ENCODE measurements around the gene GRN.
"Not testable (repeated sequence)": the region's sequence is repeated elsewhere in the genome, so short reads cannot be mapped to it uniquely, and the experiment has no call there.

The GRN gene

GRCh38 chr17:44322236-44322895 lies 22.7 kb upstream of the GRN start:
- no peak for DNase-seq

- DNase-seq = no peak
Measured at GRCh38 chr17:44323359-44324091, 21.6 kb upstream of the GRN start.

- peak; percentile 74 for DNase-seq
Measured at GRCh38 chr17:44324092-44324570, 21.0 kb upstream of the GRN start.

- peak; percentile 99 for DNase-seq
Measured at GRCh38 chr17:44324571-44325275, 20.4 kb upstream of the GRN start, which contains the start of gene SLC25A39. SLC25A39 (minus strand) TSS chr17:44324823; CDS start chr17:44323562, 1,261 bp downstream.

GRCh38 chr17:44326861-44327444 lies 18.1 kb upstream of the GRN start:
- DNase-seq = peak; percentile 94

GRCh38 chr17:44327715-44328449 lies 17.2 kb upstream of the GRN start:
- no peak for DNase-seq

- DNase-seq = not testable (repeated sequence)
Measured at GRCh38 chr17:44329516-44329915, 15.6 kb upstream of the GRN start.

GRCh38 chr17:44330263-44330662 lies 14.8 kb upstream of the GRN start:
- not testable (repeated sequence) for DNase-seq

GRCh38 chr17:44331249-44331760 lies 13.8 kb upstream of the GRN start:
- peak; percentile 83 for DNase-seq

GRCh38 chr17:44333371-44333770 lies 11.7 kb upstream of the GRN start:
- no peak for DNase-seq

- no peak for DNase-seq
Measured at GRCh38 chr17:44334315-44334714, 10.8 kb upstream of the GRN start.

- DNase-seq = no peak
Measured at GRCh38 chr17:44334727-44335126, 10.4 kb upstream of the GRN start.

GRCh38 chr17:44335564-44335963 lies 9.5 kb upstream of the GRN start:
- DNase-seq = no peak

GRCh38 chr17:44335968-44336367 lies 9.1 kb upstream of the GRN start:
- no peak for DNase-seq

GRCh38 chr17:44338702-44339101 lies 6.4 kb upstream of the GRN start:
- no peak for DNase-seq

GRCh38 chr17:44340553-44340952 lies 4.5 kb upstream of the GRN start:
- DNase-seq = not testable (repeated sequence)

GRCh38 chr17:44343510-44344209 lies 1.4 kb upstream of the GRN start:
- DNase-seq = no peak

- peak; percentile 81 for DNase-seq
Measured at GRCh38 chr17:44345454-44346026, 438 bp downstream of the GRN start.

GRCh38 chr17:44346064-44346844 lies 1.2 kb downstream of the GRN start:
- DNase-seq = no peak

All from activated CD8-positive, alpha-beta memory T cell treated with anti-CD3 and anti-CD28 coated beads for 24 hours (primary cell).